GM12878 (cell line): ENCODE results near the gene IL16. TPM values are rescaled to one million over a fixed set of nuclear protein-coding genes. Genes with fewer than 3 reads are reported as not detected.

Experiments used
- ATAC-seq: fragments of 200-7000 bp; cut with Tn5 transposase; 3 replicates; pipeline ENCODE4 v1.9.1; 2020; ENCODE audit warnings: mild to moderate bottlenecking, moderate library complexity
- BruUV-seq: library from RNA; stranded (reverse); fragments of 400-500 nt; replicated peaks from 2 replicates; lab custom pipeline; 2021; lab: Mats Ljungman, UMichigan
- CTCF ChIA-PET: fragments of 300-600 bp; sonication (Branson Sonifier 250); formaldehyde crosslinking; extraction: SDS; loops from one replicate; lab custom pipeline; 2021; ENCODE audit warnings: inconsistent platforms; lab: Yijun Ruan, JAX
- POLR2A ChIA-PET: fragments of 350-600 bp; formaldehyde crosslinking; extraction: SDS; loops from one replicate; lab custom pipeline; 2021; ENCODE audit warnings: inconsistent platforms; lab: Charles Lee
- RAD21 ChIA-PET: fragments of 300-600 bp; sonication (Branson Sonifier 250); formaldehyde crosslinking; loops from one replicate; lab custom pipeline; 2023; ENCODE audit warnings: antibody characterized with exemption; ENCODE audit not compliant: unreplicated experiment; lab: Charles Lee
- SMC1A ChIA-PET: fragments of 300-600 bp; sonication (Branson Sonifier 250); formaldehyde crosslinking; loops from one replicate; lab custom pipeline; 2023; ENCODE audit not compliant: unreplicated experiment, uncharacterized antibody; lab: Charles Lee
- DNase-seq: peaks from one replicate; pipeline ENCODE4 v3.0.0-alpha.2; 2011; ENCODE audit warnings: low read depth, low spot score
- FAIRE-seq: peaks from 3 replicates; lab custom pipeline; 2011; peaks lifted over from hg19 to GRCh38; lab: Jason Lieb, UNC
- H2AFZ ChIP-seq: 2 replicates; pipeline ENCODE4 v1.6.0; 2011; ENCODE audit warnings: low read depth, low read length, control low read depth; ENCODE audit not compliant: control insufficient read depth
- H3K27ac ChIP-seq: 2 replicates; pipeline ENCODE4 v1.5.1; 2011; ENCODE audit warnings: control low read depth; ENCODE audit not compliant: control insufficient read depth, insufficient read depth
- H3K27me3 ChIP-seq, 2 experiments: replicated peaks in 1 of 2; 2 replicates each; pipeline versions ENCODE4 v1.6.0 to v1.6.1; 2011; ENCODE audit warnings: low read length in 1 of 2; ENCODE audit not compliant: control insufficient read depth in 2 of 2, insufficient read depth in 2 of 2
- H3K36me3 ChIP-seq, 2 experiments: 2 replicates each; pipeline ENCODE4 v1.5.1; 2011; ENCODE audit warnings: low read length in 1 of 2; ENCODE audit not compliant: control insufficient read depth in 2 of 2, insufficient read depth in 2 of 2
- H3K4me1 ChIP-seq: 2 replicates; pipeline ENCODE4 v1.6.1; 2011; ENCODE audit warnings: mild to moderate bottlenecking, low read length, moderate library complexity, mixed read lengths; ENCODE audit not compliant: control insufficient read depth, insufficient read depth
- H3K4me2 ChIP-seq: 2 replicates; pipeline ENCODE4 v1.6.0; 2011; ENCODE audit warnings: control low read depth; ENCODE audit not compliant: control insufficient read depth, insufficient read depth
- H3K4me3 ChIP-seq: fragments of 200-600 bp; sonication (generic); 2 replicates; pipeline ENCODE4 v1.5.1; 2016
- H3K79me2 ChIP-seq: 2 replicates; pipeline ENCODE4 v1.6.0; 2011; ENCODE audit warnings: low read length; ENCODE audit not compliant: control insufficient read depth, insufficient read depth
- H3K9ac ChIP-seq: 2 replicates; pipeline ENCODE4 v1.8.0; 2011; ENCODE audit warnings: low read length, control low read depth, mixed read lengths; ENCODE audit not compliant: control insufficient read depth, insufficient read depth
- H3K9me3 ChIP-seq: replicated peaks from 3 replicates; pipeline ENCODE4 v1.5.1; 2011; ENCODE audit warnings: mild to moderate bottlenecking, low read length; ENCODE audit not compliant: control insufficient read depth, insufficient read depth
- H4K20me1 ChIP-seq: 2 replicates; pipeline ENCODE4 v1.6.0; 2011; ENCODE audit not compliant: control insufficient read depth, insufficient read depth
- ATF7 ChIP-seq: fragments of 450-650 bp; IDR thresholded peaks from 2 replicates; pipeline ENCODE4 v1.6.1; 2016; ENCODE audit warnings: low read depth, mild to moderate bottlenecking
- CBFB ChIP-seq: IDR thresholded peaks from 2 replicates; pipeline ENCODE4 v1.6.1; 2016; ENCODE audit warnings: antibody characterized with exemption, low read depth
- CHD1 ChIP-seq: IDR thresholded peaks from 2 replicates; pipeline ENCODE4 v1.6.1; 2012; ENCODE audit warnings: low read depth, low read length, improper control_type of control experiment
- HDAC2 ChIP-seq: fragments of 200-600 bp; sonication (generic); IDR thresholded peaks from 2 replicates; pipeline ENCODE4 v1.6.1; 2017
- MEF2B ChIP-seq: fragments of 450-650 bp; IDR thresholded peaks from 2 replicates; pipeline ENCODE4 v1.6.1; 2018; ENCODE audit warnings: mild to moderate bottlenecking, moderate library complexity; ENCODE audit not compliant: partially characterized antibody, poor library complexity, severe bottlenecking
- MTA3 ChIP-seq: IDR thresholded peaks from 2 replicates; pipeline ENCODE4 v1.6.1; 2012; ENCODE audit warnings: low read length, inconsistent platforms, borderline replicate concordance
- NBN ChIP-seq: fragments of 450-650 bp; IDR thresholded peaks from 2 replicates; pipeline ENCODE4 v1.6.1; 2016
- POLR2AphosphoS2 ChIP-seq: IDR thresholded peaks from 2 replicates; pipeline ENCODE4 v1.6.1; 2011; ENCODE audit warnings: low read depth, mild to moderate bottlenecking, low read length, improper control_type of control experiment, moderate library complexity
- POU2F2 ChIP-seq: IDR thresholded peaks from 3 replicates; pipeline ENCODE4 v1.6.1; 2011; ENCODE audit warnings: low read depth, mild to moderate bottlenecking, low read length, borderline replicate concordance
- SPI1 ChIP-seq: IDR thresholded peaks from 2 replicates; pipeline ENCODE4 v1.6.1; 2011; ENCODE audit warnings: low read depth, mild to moderate bottlenecking, low read length, moderate library complexity, borderline replicate concordance; ENCODE audit not compliant: insufficient read depth
- STAT3 ChIP-seq: IDR thresholded peaks from 2 replicates; pipeline ENCODE4 v1.6.1; 2011; ENCODE audit warnings: low read depth, low read length, improper control_type of control experiment
- SUPT20H ChIP-seq: IDR thresholded peaks from 2 replicates; pipeline ENCODE4 v1.6.1; 2011; ENCODE audit warnings: low read depth, mild to moderate bottlenecking, low read length, moderate library complexity, borderline replicate concordance; ENCODE audit not compliant: control insufficient read depth
- ZNF274 ChIP-seq: IDR thresholded peaks from one replicate; pipeline ENCODE4 v1.8.0; 2011; ENCODE audit not compliant: insufficient read length, insufficient read depth
- WGBS: methylation state at CpG from one replicate; pipeline ENCODE4 v1.1.6; 2016; ENCODE audit warnings: low lambda C conversion rate; ENCODE audit not compliant: insufficient replicate concordance, insufficient coverage; ENCODE audit errors: missing lambda C conversion rate; 5-methylcytosine and 5-hydroxymethylcytosine counted together
- in situ Hi-C: fragments of 300-500 bp; cut with MboI; formaldehyde crosslinking; loops from 9 replicates; pipeline ENCODE4 v1.14.3; 2018; ENCODE audit warnings: mixed read lengths
- intact Hi-C: fragments of 100-400 bp; cut with micrococcal nuclease; formaldehyde crosslinking; loops from one replicate; pipeline ENCODE4 v1.14.2; 2022; ENCODE audit not compliant: unreplicated experiment
- polyA plus RNA-seq, 11 experiments: library from polyadenylated mRNA; depleted of rRNA in 4 of 11; unstranded in 6 of 11; stranded (reverse) in 5 of 11; fragments of >200 nt; fragmentation: Nextera tagmentation in 4 of 11; fragmentation: Illumina TruSeq in 1 of 11; extraction: Ambion mirVana in 4 of 11; extraction: Trizol in 1 of 11; gene quantifications; 1 replicate in 1 of 11; 2 replicates in 10 of 11; pipeline versions ENCODE4 v1.2.1 to v1.2.3, GENCODE V29; 2011 to 2016; ENCODE audit warnings: inconsistent platforms in 2 of 11, missing spikeins in 2 of 11, low read depth in 1 of 11
- total RNA-seq, 4 experiments: library from RNA; depleted of rRNA in 3 of 4; stranded (reverse); fragments of >200 nt in 3 of 4; fragmentation: Illumina TruSeq in 1 of 4; extraction: Trizol in 1 of 4; gene quantifications; 2 replicates each; pipeline versions ENCODE4 v1.2.1 to v1.2.3, GENCODE V29; 2013 to 2021
- TF ChIP-seq, protein P1 (sequence below): fragments of 150-350 bp; IDR thresholded peaks from 2 replicates; pipeline ENCODE4 v1.6.1; 2014; ENCODE audit warnings: mild to moderate bottlenecking, low read depth, low read length
- TF ChIP-seq, protein P2 (sequence below): IDR thresholded peaks from 2 replicates; pipeline ENCODE4 v1.6.1; 2012; ENCODE audit warnings: low read depth, low read length, improper control_type of control experiment
- TF ChIP-seq, protein P3 (sequence below): fragments of 150-350 bp; IDR thresholded peaks from 2 replicates; pipeline ENCODE4 v1.6.1; 2016; ENCODE audit warnings: low read depth, low read length
- TF ChIP-seq, protein P4 (sequence below): fragments of 450-650 bp; IDR thresholded peaks from 2 replicates; pipeline ENCODE4 v1.6.1; 2018; ENCODE audit warnings: borderline replicate concordance, mild to moderate bottlenecking; ENCODE audit not compliant: partially characterized antibody

The IL16 gene
- total and polyA plus RNA-seq, 10 of the 15 experiments (the other 5 are each of a cell fraction or from before 2014, with no cell fraction given) = 21.7 to 206 (median 44.5) TPM

DNA sequence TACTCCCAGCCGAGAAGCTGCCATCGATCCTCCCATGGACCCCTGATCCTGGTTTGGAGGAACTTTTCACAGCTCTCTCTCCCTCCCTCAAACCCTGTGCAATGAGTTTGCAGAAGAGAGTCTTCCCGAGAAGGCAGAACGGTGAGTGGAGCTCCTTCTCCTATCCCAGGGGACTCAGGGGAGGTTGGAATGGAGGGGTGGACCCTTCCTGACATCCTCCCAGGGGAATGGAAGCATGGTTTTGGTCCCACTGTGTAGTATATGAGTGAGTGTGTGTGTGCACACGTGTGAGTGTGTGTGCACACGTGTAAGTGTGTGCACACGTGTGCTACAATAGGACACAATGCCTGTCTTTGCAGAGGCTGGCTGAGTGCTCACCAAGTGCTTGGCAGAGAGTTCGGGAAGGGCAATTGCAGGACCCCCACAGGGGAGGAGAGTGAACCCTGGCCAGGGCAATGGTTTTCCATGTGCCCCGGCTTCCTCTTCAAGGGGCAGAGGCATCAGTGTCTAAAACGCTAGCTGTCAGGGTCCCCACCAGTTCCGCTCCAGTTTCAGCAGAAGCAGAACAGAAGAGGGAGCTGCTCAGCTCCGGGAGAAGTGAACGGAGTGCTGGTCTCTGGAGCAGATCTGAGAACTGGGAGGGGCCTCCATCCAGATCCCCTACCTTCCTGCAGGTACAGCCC lies 13.8 kb upstream of the IL16 start:
- WGBS = 16% methylated on average over 13 of the region's 13 CpGs
- no peak for FAIRE-seq
- Histone ChIP-seq H2AFZ (no peak overlapping the region), H3K4me2 (no peak overlapping the region), H3K36me3 (no peaks in the 10 kb centered on the region), H3K79me2 (no peaks in the 10 kb centered on the region), H4K20me1 (no peaks in the 10 kb centered on the region), H3K9ac (no peak overlapping the region), H3K4me1 (no peaks in the 10 kb centered on the region), H3K27ac (no peak overlapping the region)
- RAD21 ChIA-PET = no interaction called here
- BruUV-seq = no TSS peak
- TF ChIP-seq SPI1 = no peak
- TF ChIP-seq CHD1 = no peak
- TF ChIP-seq ZNF274 = no peak
- no peak for TF ChIP-seq ATF7
- TF ChIP-seq, protein P1, sequence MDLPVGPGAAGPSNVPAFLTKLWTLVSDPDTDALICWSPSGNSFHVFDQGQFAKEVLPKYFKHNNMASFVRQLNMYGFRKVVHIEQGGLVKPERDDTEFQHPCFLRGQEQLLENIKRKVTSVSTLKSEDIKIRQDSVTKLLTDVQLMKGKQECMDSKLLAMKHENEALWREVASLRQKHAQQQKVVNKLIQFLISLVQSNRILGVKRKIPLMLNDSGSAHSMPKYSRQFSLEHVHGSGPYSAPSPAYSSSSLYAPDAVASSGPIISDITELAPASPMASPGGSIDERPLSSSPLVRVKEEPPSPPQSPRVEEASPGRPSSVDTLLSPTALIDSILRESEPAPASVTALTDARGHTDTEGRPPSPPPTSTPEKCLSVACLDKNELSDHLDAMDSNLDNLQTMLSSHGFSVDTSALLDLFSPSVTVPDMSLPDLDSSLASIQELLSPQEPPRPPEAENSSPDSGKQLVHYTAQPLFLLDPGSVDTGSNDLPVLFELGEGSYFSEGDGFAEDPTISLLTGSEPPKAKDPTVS = no peak
- TF ChIP-seq SUPT20H = no peak
- TF ChIP-seq MEF2B = no peak
- TF ChIP-seq, protein P2, sequence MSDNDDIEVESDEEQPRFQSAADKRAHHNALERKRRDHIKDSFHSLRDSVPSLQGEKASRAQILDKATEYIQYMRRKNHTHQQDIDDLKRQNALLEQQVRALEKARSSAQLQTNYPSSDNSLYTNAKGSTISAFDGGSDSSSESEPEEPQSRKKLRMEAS = no peak
- TF ChIP-seq, protein P3, sequence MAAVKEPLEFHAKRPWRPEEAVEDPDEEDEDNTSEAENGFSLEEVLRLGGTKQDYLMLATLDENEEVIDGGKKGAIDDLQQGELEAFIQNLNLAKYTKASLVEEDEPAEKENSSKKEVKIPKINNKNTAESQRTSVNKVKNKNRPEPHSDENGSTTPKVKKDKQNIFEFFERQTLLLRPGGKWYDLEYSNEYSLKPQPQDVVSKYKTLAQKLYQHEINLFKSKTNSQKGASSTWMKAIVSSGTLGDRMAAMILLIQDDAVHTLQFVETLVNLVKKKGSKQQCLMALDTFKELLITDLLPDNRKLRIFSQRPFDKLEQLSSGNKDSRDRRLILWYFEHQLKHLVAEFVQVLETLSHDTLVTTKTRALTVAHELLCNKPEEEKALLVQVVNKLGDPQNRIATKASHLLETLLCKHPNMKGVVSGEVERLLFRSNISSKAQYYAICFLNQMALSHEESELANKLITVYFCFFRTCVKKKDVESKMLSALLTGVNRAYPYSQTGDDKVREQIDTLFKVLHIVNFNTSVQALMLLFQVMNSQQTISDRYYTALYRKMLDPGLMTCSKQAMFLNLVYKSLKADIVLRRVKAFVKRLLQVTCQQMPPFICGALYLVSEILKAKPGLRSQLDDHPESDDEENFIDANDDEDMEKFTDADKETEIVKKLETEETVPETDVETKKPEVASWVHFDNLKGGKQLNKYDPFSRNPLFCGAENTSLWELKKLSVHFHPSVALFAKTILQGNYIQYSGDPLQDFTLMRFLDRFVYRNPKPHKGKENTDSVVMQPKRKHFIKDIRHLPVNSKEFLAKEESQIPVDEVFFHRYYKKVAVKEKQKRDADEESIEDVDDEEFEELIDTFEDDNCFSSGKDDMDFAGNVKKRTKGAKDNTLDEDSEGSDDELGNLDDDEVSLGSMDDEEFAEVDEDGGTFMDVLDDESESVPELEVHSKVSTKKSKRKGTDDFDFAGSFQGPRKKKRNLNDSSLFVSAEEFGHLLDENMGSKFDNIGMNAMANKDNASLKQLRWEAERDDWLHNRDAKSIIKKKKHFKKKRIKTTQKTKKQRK = no peak
- TF ChIP-seq CBFB = no peak
- no peak for TF ChIP-seq MTA3
- no peak for TF ChIP-seq NBN
- TF ChIP-seq, protein P4, sequence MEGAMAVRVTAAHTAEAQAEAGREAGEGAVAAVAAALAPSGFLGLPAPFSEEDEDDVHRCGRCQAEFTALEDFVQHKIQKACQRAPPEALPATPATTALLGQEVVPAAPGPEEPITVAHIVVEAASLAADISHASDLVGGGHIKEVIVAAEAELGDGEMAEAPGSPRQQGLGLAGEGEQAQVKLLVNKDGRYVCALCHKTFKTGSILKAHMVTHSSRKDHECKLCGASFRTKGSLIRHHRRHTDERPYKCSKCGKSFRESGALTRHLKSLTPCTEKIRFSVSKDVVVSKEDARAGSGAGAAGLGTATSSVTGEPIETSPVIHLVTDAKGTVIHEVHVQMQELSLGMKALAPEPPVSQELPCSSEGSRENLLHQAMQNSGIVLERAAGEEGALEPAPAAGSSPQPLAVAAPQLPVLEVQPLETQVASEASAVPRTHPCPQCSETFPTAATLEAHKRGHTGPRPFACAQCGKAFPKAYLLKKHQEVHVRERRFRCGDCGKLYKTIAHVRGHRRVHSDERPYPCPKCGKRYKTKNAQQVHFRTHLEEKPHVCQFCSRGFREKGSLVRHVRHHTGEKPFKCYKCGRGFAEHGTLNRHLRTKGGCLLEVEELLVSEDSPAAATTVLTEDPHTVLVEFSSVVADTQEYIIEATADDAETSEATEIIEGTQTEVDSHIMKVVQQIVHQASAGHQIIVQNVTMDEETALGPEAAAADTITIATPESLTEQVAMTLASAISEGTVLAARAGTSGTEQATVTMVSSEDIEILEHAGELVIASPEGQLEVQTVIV = no peak
- TF ChIP-seq POLR2AphosphoS2 = no peak
- TF ChIP-seq STAT3 = no peak
- TF ChIP-seq HDAC2 = no peak
- TF ChIP-seq POU2F2 = no peak
- TF ChIP-seq, all 136 proteins: peak for 0
- SMC1A ChIA-PET = no interaction called here
- in situ Hi-C loops (no loop called here), intact Hi-C loops (no loop called here)
- POLR2A ChIA-PET = no interaction called here
- H3K4me3 ChIP-seq = no peak overlapping the region
- peaks cover 2 to 3% of the 10 kb centered on the region in 2 experiments; a peak in 2 of 4 replicates for H3K27me3 ChIP-seq
- H3K9me3 ChIP-seq = no peaks in the 10 kb centered on the region
- CTCF ChIA-PET = no interaction called here
- DNase-seq (no peak), ATAC-seq (no peak)
